HepG2 (cell line): ENCODE measurements around the gene TRAPPC12. TPM values are rescaled to one million over a fixed set of nuclear protein-coding genes. Genes with fewer than 3 reads are reported as not detected.

Experiments used
- EP300 ChIP-seq, 3 experiments: sonication (generic) in 1 of 3; formaldehyde crosslinking in 1 of 3; IDR thresholded peaks; 2 replicates each; pipeline versions ENCODE4 v1.5.1 to v1.6.1; 2011 to 2020; ENCODE audit warnings: low read depth in 2 of 3, low read length in 2 of 3, borderline replicate concordance in 1 of 3, improper control_type of control experiment in 1 of 3, mild to moderate bottlenecking in 1 of 3, missing genetic modification reagents in 1 of 3, moderate library complexity in 1 of 3
- FOXO1 ChIP-seq: sonication (generic); formaldehyde crosslinking; IDR thresholded peaks from 2 replicates; pipeline ENCODE4 v1.4.0; 2020; ENCODE audit warnings: missing genetic modification reagents
- HMGXB3 ChIP-seq: sonication (generic); formaldehyde crosslinking; IDR thresholded peaks from 2 replicates; pipeline ENCODE4 v1.4.0; 2020; ENCODE audit warnings: missing genetic modification reagents, borderline replicate concordance
- HNRNPH1 ChIP-seq: fragments of 200-400 bp; formaldehyde crosslinking; optimal IDR thresholded peaks from 2 replicates; pipeline ENCODE3; 2017; ENCODE audit warnings: mild to moderate bottlenecking, low read depth, low read length
- HOXA7 ChIP-seq: sonication (generic); formaldehyde crosslinking; IDR thresholded peaks from 2 replicates; pipeline ENCODE4 v1.8.1; 2022; ENCODE audit warnings: mild to moderate bottlenecking, missing genetic modification reagents, moderate library complexity
- KAT7 ChIP-seq: IDR thresholded peaks from 2 replicates; pipeline ENCODE4 v1.6.1; 2018; ENCODE audit warnings: borderline replicate concordance, missing compliant biosample characterization
- KDM3A ChIP-seq: IDR thresholded peaks from 2 replicates; pipeline ENCODE4 v1.6.1; 2018; ENCODE audit warnings: low read depth, missing compliant biosample characterization
- MAFK ChIP-seq, 2 experiments: IDR thresholded peaks in 1 of 2; conservative IDR thresholded peaks in 1 of 2; 2 replicates each; pipeline ENCODE4 v1.6.1; 2011; ENCODE audit warnings: improper control_type of control experiment in 2 of 2, low read length in 2 of 2
- MTA3 ChIP-seq: sonication (generic); formaldehyde crosslinking; IDR thresholded peaks from 2 replicates; pipeline ENCODE4 v1.4.0; 2020; ENCODE audit warnings: missing genetic modification reagents
- MXI1 ChIP-seq: IDR thresholded peaks from 3 replicates; pipeline ENCODE4 v1.6.1; 2012; ENCODE audit warnings: low read depth, low read length, inconsistent platforms, borderline replicate concordance
- NPAS2 ChIP-seq: sonication (generic); formaldehyde crosslinking; IDR thresholded peaks from 2 replicates; pipeline ENCODE4 v1.8.0; 2022; ENCODE audit warnings: mild to moderate bottlenecking, missing genetic modification reagents, borderline replicate concordance
- PAF1 ChIP-seq: IDR thresholded peaks from 2 replicates; pipeline ENCODE4 v1.6.1; 2016; ENCODE audit warnings: missing genetic modification reagents, missing compliant biosample characterization
- ZBTB33 ChIP-seq: sonication (generic); formaldehyde crosslinking; IDR thresholded peaks from 2 replicates; pipeline ENCODE4 v1.4.0; 2020; ENCODE audit warnings: missing genetic modification reagents
- ZFP36L2 ChIP-seq: sonication (generic); formaldehyde crosslinking; IDR thresholded peaks from 2 replicates; pipeline ENCODE4 v1.4.0; 2020; ENCODE audit warnings: missing genetic modification reagents
- ZNF224 ChIP-seq: sonication (generic); formaldehyde crosslinking; IDR thresholded peaks from 2 replicates; pipeline ENCODE4 v1.5.0; 2020; ENCODE audit warnings: mild to moderate bottlenecking, missing genetic modification reagents
- ZNF562 ChIP-seq: sonication (generic); formaldehyde crosslinking; IDR thresholded peaks from 2 replicates; pipeline ENCODE4 v1.8.0; 2022; ENCODE audit warnings: missing genetic modification reagents, borderline replicate concordance
- ZNF710 ChIP-seq: sonication (generic); formaldehyde crosslinking; IDR thresholded peaks from 2 replicates; pipeline ENCODE4 v1.5.0; 2020; ENCODE audit warnings: mild to moderate bottlenecking, missing genetic modification reagents, borderline replicate concordance
- ZNF777 ChIP-seq: sonication (generic); formaldehyde crosslinking; IDR thresholded peaks from 2 replicates; pipeline ENCODE4 v1.4.0; 2020; ENCODE audit warnings: missing genetic modification reagents
- ZNF784 ChIP-seq: sonication (generic); formaldehyde crosslinking; IDR thresholded peaks from 2 replicates; pipeline ENCODE4 v1.5.1; 2020; ENCODE audit warnings: missing genetic modification reagents, mild to moderate bottlenecking, borderline replicate concordance
- polyA plus RNA-seq, 8 experiments: library from polyadenylated mRNA; depleted of rRNA in 3 of 8; stranded (reverse) in 7 of 8; unstranded in 1 of 8; fragments of >200 nt; fragmentation: Illumina TruSeq in 4 of 8; extraction: Trizol in 4 of 8; gene quantifications; 2 replicates each; pipeline versions ENCODE4 v1.2.1 to v1.2.3, GENCODE V29; 2011 to 2016; ENCODE audit warnings: low read depth in 4 of 8, missing spikeins in 1 of 8, mixed read lengths in 1 of 8; ENCODE audit not compliant: insufficient read depth in 1 of 8
- total RNA-seq, 5 experiments: library from RNA; depleted of rRNA; stranded (reverse); fragments of >200 nt; fragmentation: Illumina TruSeq; extraction: Trizol; gene quantifications; 2 replicates each; pipeline ENCODE4 v1.2.3, GENCODE V29; 2016; ENCODE audit warnings: low read depth in 1 of 5

The TRAPPC12 gene
- total and polyA plus RNA-seq, 2 of the 13 experiments (the other 11 are each of a cell fraction or from before 2014, with no cell fraction given): 46.4 to 97.7 TPM

- peak; percentile 95 for TF ChIP-seq ZNF784 (CRISPR knock-in tag)
- TF ChIP-seq MXI1: peak; percentile 93; the same call in 1 of the 3 replicates
- peak; percentile 99 for TF ChIP-seq KAT7
- peak; percentile 72; the same call in 1 of the 2 replicates for TF ChIP-seq HMGXB3 (CRISPR knock-in tag)
- TF ChIP-seq FOXO1 (CRISPR knock-in tag): peak; percentile 43; the same call in 1 of the 2 replicates
- TF ChIP-seq EP300 (IDR thresholded peaks at IDR 0.05; ENCODE audit: low read depth in 2 of 2, low read length in 2 of 2): peak in 1 of 2 experiments; percentile 51; a peak in 2 of 4 replicates
- no peak; the same call in 1 of the 2 replicates for TF ChIP-seq EP300 (CRISPR knock-in tag; IDR thresholded peaks at IDR 0.05; ENCODE audit: borderline replicate concordance)
- no peak for TF ChIP-seq HOXA7
- TF ChIP-seq NPAS2: no peak
- TF ChIP-seq HNRNPH1: no peak
- TF ChIP-seq KDM3A (CRISPR knock-in tag): peak; percentile 97
- no peak for TF ChIP-seq ZNF562 (CRISPR knock-in tag)
- TF ChIP-seq PAF1 (CRISPR knock-in tag): no peak
- TF ChIP-seq MAFK (conservative IDR thresholded peaks at IDR 0.05 in 1 of 2, IDR thresholded peaks at IDR 0.05 in 1 of 2; ENCODE audit: low read length in 2 of 2): peak; percentile 69 to 90
- no peak; the same call in 1 of the 2 replicates for TF ChIP-seq ZNF710 (CRISPR knock-in tag)
- peak; percentile 76 for TF ChIP-seq ZNF777 (CRISPR knock-in tag)
- TF ChIP-seq MTA3 (CRISPR knock-in tag): 0 out of 2 replicates have a peak, but pooled peaks have one; percentile 56
- TF ChIP-seq ZNF224 (CRISPR knock-in tag): peak; percentile 82; the same call in 1 of the 2 replicates
- TF ChIP-seq ZFP36L2 (CRISPR knock-in tag): peak; percentile 61; the same call in 1 of the 2 replicates
- TF ChIP-seq ZBTB33 (CRISPR knock-in tag): no peak; the same call in none of the 2 replicates
These were observed 1.7 kb upstream of the TRAPPC12 start, which contains the start of gene EIPR1 (continued) for GRCh38 chr2:3377612-3378432.
